HG03457 (cell line): ENCODE measurements around the gene MEIS1.

ENCODE experiments used
- ATAC-seq: cut with Tn5 transposase; IDR thresholded peaks from one replicate; pipeline ENCODE4 v1.9.1; 2021; ENCODE audit warnings: moderate number of reproducible peaks; ENCODE audit not compliant: unreplicated experiment

The MEIS1 gene

GRCh38 chr2:66431846-66432587 is 2.9 kb upstream of the MEIS1 start:
- ATAC-seq = no peak

GRCh38 chr2:66432801-66433694 is 1.9 kb upstream of the MEIS1 start:
- no peak for ATAC-seq

GRCh38 chr2:66433695-66433944 is 1.3 kb upstream of the MEIS1 start:
- no peak for ATAC-seq

- ATAC-seq = no peak
Observed at GRCh38 chr2:66433945-66434678, 813 bp upstream of the MEIS1 start.

- ATAC-seq = no peak
Observed at GRCh38 chr2:66435549-66435875, 587 bp downstream of the MEIS1 start.

GRCh38 chr2:66435963-66436362 is 1.0 kb downstream of the MEIS1 start:
- no peak for ATAC-seq

- no peak for ATAC-seq
Observed at GRCh38 chr2:66436581-66437001, 1.7 kb downstream of the MEIS1 start.

- no peak for ATAC-seq
Observed at GRCh38 chr2:66437109-66437690, 2.3 kb downstream of the MEIS1 start.

- ATAC-seq = no peak
Observed at GRCh38 chr2:66437691-66438497, 3.0 kb downstream of the MEIS1 start.

- no peak for ATAC-seq
Observed at GRCh38 chr2:66438498-66438833, 3.5 kb downstream of the MEIS1 start.

GRCh38 chr2:66438891-66439811 is 4.2 kb downstream of the MEIS1 start:
- ATAC-seq = no peak

- ATAC-seq = no peak
Observed at GRCh38 chr2:66439812-66440542, 5.1 kb downstream of the MEIS1 start.

GRCh38 chr2:66440708-66441497 is 6.0 kb downstream of the MEIS1 start:
- no peak for ATAC-seq

GRCh38 chr2:66441581-66442320 is 6.8 kb downstream of the MEIS1 start:
- no peak for ATAC-seq

- no peak for ATAC-seq
Observed at GRCh38 chr2:66442516-66443185, 7.7 kb downstream of the MEIS1 start.

GRCh38 chr2:66443186-66443978 is 8.5 kb downstream of the MEIS1 start:
- no peak for ATAC-seq
